Naive B cell (primary cell): ENCODE results near the gene PHF5A. TPM values are rescaled to one million over a fixed set of nuclear protein-coding genes. Genes with fewer than 3 reads are reported as not detected.

Source experiments
- ATAC-seq, 2 donors: fragments of 150-1000 bp; cut with Tn5 transposase; 2 replicates each; pipeline ENCODE4 v1.10.0; 2021; ENCODE audit warnings: low read depth in 2 of 2, mild to moderate bottlenecking in 2 of 2, moderate library complexity in 2 of 2
- DNase-seq: peaks from one replicate; pipeline ENCODE4 v3.0.0; 2022
- H3K27ac Mint-ChIP-seq, 6 donors: one replicate each; pipeline ENCODE4 v1.8.0; 2020 to 2022; ENCODE audit warnings: mild to moderate bottlenecking in 6 of 6, mixed read lengths in 6 of 6, moderate library complexity in 5 of 6, inconsistent platforms in 2 of 6
- H3K27me3 Mint-ChIP-seq, 3 donors: one replicate each; pipeline ENCODE4 v1.8.0; 2021 to 2022; ENCODE audit warnings: mixed read lengths in 3 of 3, mild to moderate bottlenecking in 1 of 3
- H3K36me3 Mint-ChIP-seq, 2 donors: one replicate each; pipeline ENCODE4 v1.8.0; 2020 to 2022; ENCODE audit warnings: mixed read lengths in 2 of 2, inconsistent platforms in 1 of 2, mild to moderate bottlenecking in 1 of 2
- H3K4me1 Mint-ChIP-seq, 3 donors: one replicate each; pipeline ENCODE4 v1.8.0; 2020 to 2022; ENCODE audit warnings: mixed read lengths in 3 of 3, inconsistent platforms in 1 of 3, mild to moderate bottlenecking in 1 of 3, moderate library complexity in 1 of 3
- H3K4me3 Mint-ChIP-seq, 8 donors: one replicate each; pipeline ENCODE4 v1.8.0; 2020 to 2022; ENCODE audit warnings: mild to moderate bottlenecking in 8 of 8, mixed read lengths in 8 of 8, moderate library complexity in 8 of 8, inconsistent platforms in 2 of 8
- H3K9me3 Mint-ChIP-seq, 7 donors: one replicate each; pipeline ENCODE4 v1.8.0; 2020 to 2022; ENCODE audit warnings: mixed read lengths in 7 of 7, mild to moderate bottlenecking in 5 of 7, inconsistent platforms in 2 of 7, moderate library complexity in 1 of 7
- polyA plus RNA-seq, 6 donors: library from polyadenylated mRNA; unstranded; fragments of 300-500 nt; fragmentation: Illumina TruSeq; gene quantifications; one replicate each; pipeline ENCODE4 v1.2.3, GENCODE V29; 2021; ENCODE audit warnings: low read depth in 6 of 6

PHF5A gene
- polyA plus RNA-seq = 10 to 100 TPM; 20.5 to 34.2 (median 26.7) TPM

DNA sequence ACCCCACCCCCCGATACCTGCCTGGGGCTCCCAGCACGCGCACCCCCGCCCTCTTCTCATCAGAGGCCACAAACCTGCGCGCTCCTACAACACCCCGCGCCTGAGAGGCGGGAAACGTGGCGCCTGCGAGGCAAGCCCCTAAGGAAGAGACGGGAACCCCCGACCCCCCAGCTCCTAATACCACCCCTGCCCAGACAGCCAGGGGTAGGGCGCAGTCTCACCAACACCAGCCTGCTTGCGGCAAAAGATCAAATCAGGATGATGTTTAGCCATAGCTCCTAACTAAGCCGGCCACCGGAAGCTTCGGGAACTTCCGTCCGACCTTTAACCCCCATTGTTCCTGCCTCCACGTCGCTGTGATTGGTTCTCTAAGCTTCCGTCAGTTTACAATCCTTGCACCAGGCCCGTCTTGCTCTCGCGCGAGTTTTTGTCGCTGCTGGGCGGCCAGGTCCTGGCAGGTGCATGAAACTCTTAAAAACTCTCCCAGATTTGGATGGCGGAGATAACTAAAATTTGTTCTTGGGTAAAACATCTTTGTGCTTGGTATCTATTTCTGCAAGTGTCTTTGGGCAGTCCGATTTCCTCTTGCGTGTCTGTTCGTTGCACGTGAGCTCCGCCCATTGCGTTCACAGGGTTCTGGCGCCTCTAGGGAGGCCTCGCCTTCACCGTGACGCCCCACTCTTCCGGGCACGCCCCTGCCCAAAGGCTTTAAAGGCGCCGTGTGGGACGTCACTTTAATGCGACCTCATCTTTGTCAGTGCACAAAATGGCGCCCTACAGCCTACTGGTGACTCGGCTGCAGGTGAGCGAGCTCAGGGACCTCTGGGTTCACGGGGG lies at the start of gene PHF5A, which contains the start of gene ACO2:
Gene PHF5A (minus strand): TSS at position 312 of the 837 bp plus-strand sequence. CDS start 39 bp downstream, at position 273.
Gene ACO2 (plus strand): TSS at position 737 of the 837 bp plus-strand sequence. CDS start 30 bp downstream, at position 767.
- ATAC-seq (peak; percentile 87 to 88), DNase-seq (peak; percentile 98)
- Mint-ChIP-seq H3K36me3 (peaks cover 5 to 13% of the 10 kb centered on the region in 2 donors), H3K4me1 (peaks cover 37 to 47% (median 41%) of the 10 kb centered on the region in 3 donors), H3K27me3 (no peaks in the 10 kb centered on the region), H3K4me3 (peak within 1 kb of the TSS; percentile 88 to 98 (median 94)), H3K27ac (peak within 1 kb of the TSS; percentile 98 to 100 (median 100)), H3K9me3 (no peaks in the 10 kb centered on the region)

GRCh38 chr22:41518048-41518347 lies 49.5 kb upstream of the PHF5A start:
- Mint-ChIP-seq H3K27me3 (no peaks in the 10 kb centered on the region), H3K4me3 (no peak overlapping the region), H3K4me1 (peaks cover 4 to 15% (median 6%) of the 10 kb centered on the region in 3 donors), H3K27ac (peak overlapping the region in 1 of 6 donors; percentile 20), H3K9me3 (no peaks in the 10 kb centered on the region), H3K36me3 (peaks cover 0 to 9% of the 10 kb centered on the region in 2 donors)
- DNase-seq (no peak), ATAC-seq (no peak)

- ATAC-seq (no peak), DNase-seq (peak; percentile 35)
- peaks cover 4 to 15% (median 6%) of the 10 kb centered on the region in 3 donors for H3K4me1 Mint-ChIP-seq
- no peaks in the 10 kb centered on the region for H3K27me3 Mint-ChIP-seq
- H3K4me3 Mint-ChIP-seq = no peak overlapping the region
- H3K9me3 Mint-ChIP-seq = no peaks in the 10 kb centered on the region
- H3K36me3 Mint-ChIP-seq = peaks cover 0 to 15% of the 10 kb centered on the region in 2 donors
- peak overlapping the region in 1 of 6 donors; percentile 36 for H3K27ac Mint-ChIP-seq
These were observed 48.9 kb upstream of the PHF5A start for GRCh38 chr22:41517172-41518047.

DNA sequence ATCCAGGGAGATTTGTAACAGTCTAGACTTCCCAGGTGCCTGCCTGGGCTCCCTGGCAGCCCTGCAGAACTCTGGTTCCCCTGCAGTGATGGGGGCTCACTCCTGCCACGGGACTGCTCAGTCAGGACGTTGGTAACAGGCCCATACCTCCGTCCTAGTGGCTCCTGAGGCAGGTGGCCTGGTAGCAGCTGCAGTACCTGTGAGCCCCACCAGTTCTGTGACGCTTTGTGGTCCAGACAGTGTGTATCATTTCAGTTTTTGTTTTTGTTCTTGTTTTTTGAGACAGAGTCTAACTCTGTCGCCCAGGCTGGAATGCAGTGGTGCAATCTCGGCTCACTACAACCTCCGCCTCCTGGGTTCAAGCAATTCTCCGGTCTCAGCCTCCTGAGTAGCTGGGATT lies 48.0 kb upstream of the PHF5A start:
- H3K36me3 Mint-ChIP-seq = peaks cover 0 to 18% of the 10 kb centered on the region in 2 donors
- no peaks in the 10 kb centered on the region for H3K27me3 Mint-ChIP-seq
- peaks cover 4 to 15% (median 6%) of the 10 kb centered on the region in 3 donors for H3K4me1 Mint-ChIP-seq
- no peaks in the 10 kb centered on the region for H3K9me3 Mint-ChIP-seq
- DNase-seq (no peak), ATAC-seq (peak in 1 of 2 donors; percentile 39)
- H3K4me3 Mint-ChIP-seq = no peak overlapping the region
- H3K27ac Mint-ChIP-seq = no peak overlapping the region

DNA sequence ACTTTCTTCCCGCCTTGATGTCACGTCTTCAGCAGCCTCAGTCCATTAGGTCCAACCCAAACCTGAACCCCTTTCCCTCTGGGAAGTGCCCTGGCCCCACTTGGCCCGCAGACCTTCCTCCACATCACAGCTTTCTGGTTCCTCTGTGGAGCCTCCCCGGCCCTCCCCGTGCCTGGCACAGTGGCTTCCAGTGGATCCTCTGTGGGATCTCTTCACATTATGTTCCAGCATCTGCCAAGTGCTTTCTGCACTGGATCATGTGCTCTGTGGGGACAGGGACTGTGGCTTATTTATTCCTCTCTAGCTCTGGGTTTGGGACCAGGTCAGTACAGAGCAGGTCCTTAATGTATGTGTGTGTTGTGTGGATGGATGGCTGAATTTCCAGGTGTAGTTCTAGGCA lies 44.9 kb upstream of the PHF5A start:
- H3K27ac Mint-ChIP-seq = peak overlapping the region in 2 of 6 donors; percentile 29 to 69
- H3K4me1 Mint-ChIP-seq = peaks cover 8 to 21% (median 9%) of the 10 kb centered on the region in 3 donors
- peaks cover 0 to 28% of the 10 kb centered on the region in 2 donors for H3K36me3 Mint-ChIP-seq
- no peaks in the 10 kb centered on the region for H3K9me3 Mint-ChIP-seq
- H3K4me3 Mint-ChIP-seq = no peak overlapping the region
- DNase-seq = no peak
- no peaks in the 10 kb centered on the region for H3K27me3 Mint-ChIP-seq
- ATAC-seq = no peak

DNA sequence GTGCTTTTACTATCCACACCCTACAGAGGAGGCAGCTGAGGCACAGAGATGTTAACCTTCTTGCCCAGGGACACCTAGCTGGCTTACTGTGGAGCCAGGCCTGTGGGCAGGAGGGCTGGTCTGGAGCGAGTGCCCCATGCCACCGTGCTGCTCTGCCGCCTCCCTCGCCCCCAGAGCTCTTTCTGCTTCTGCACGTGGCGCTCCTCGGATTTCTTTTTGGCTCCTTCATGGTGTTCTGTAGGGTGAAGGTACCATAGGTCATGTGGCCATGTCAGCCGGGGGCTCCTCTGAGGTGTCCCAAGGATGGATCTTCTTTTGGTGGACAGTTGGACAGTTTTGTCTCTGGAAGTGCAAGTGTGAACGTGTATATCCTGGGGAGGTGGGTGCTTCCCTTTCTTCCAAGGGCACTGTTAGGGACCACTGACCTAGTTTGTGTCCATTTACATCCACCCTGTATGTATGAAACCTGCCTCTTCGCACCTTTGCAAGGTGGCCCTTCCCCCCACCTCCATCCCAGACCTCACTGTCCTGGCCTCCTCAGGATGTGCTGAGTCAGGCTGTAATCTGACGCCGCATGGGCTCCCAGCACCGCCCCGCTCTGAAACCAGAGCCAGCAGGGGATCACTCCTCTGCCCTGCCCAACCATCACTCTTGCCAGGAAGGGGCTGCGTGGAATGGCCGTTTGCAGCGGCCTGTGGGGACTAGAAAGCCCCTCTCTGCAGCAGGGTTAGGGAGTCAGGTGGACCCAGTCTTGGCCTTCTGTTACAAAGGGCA lies 44.1 kb upstream of the PHF5A start:
- Mint-ChIP-seq H3K27me3 (no peaks in the 10 kb centered on the region), H3K9me3 (no peaks in the 10 kb centered on the region), H3K4me3 (no peak overlapping the region), H3K27ac (peak overlapping the region in 1 of 6 donors; percentile 44), H3K36me3 (peaks cover 0 to 31% of the 10 kb centered on the region in 2 donors), H3K4me1 (peaks cover 8 to 17% (median 9%) of the 10 kb centered on the region in 3 donors)
- no peak for ATAC-seq
- no peak for DNase-seq

GRCh38 chr22:41511521-41511968 lies 43.1 kb upstream of the PHF5A start:
- peaks cover 0 to 37% of the 10 kb centered on the region in 2 donors for H3K36me3 Mint-ChIP-seq
- no peak overlapping the region for H3K4me3 Mint-ChIP-seq
- no peak for ATAC-seq
- H3K27ac Mint-ChIP-seq = no peak overlapping the region
- DNase-seq = no peak
- no peaks in the 10 kb centered on the region for H3K9me3 Mint-ChIP-seq
- no peaks in the 10 kb centered on the region for H3K27me3 Mint-ChIP-seq
- peaks cover 8 to 23% (median 13%) of the 10 kb centered on the region in 3 donors for H3K4me1 Mint-ChIP-seq

- H3K27ac Mint-ChIP-seq = no peak overlapping the region
- peaks cover 7 to 23% (median 12%) of the 10 kb centered on the region in 3 donors for H3K4me1 Mint-ChIP-seq
- H3K27me3 Mint-ChIP-seq = no peaks in the 10 kb centered on the region
- DNase-seq (no peak), ATAC-seq (no peak)
- no peaks in the 10 kb centered on the region for H3K9me3 Mint-ChIP-seq
- no peak overlapping the region for H3K4me3 Mint-ChIP-seq
- H3K36me3 Mint-ChIP-seq = peaks cover 0 to 35% of the 10 kb centered on the region in 2 donors
These were observed 40.3 kb upstream of the PHF5A start for GRCh38 chr22:41508770-41509170.

DNA sequence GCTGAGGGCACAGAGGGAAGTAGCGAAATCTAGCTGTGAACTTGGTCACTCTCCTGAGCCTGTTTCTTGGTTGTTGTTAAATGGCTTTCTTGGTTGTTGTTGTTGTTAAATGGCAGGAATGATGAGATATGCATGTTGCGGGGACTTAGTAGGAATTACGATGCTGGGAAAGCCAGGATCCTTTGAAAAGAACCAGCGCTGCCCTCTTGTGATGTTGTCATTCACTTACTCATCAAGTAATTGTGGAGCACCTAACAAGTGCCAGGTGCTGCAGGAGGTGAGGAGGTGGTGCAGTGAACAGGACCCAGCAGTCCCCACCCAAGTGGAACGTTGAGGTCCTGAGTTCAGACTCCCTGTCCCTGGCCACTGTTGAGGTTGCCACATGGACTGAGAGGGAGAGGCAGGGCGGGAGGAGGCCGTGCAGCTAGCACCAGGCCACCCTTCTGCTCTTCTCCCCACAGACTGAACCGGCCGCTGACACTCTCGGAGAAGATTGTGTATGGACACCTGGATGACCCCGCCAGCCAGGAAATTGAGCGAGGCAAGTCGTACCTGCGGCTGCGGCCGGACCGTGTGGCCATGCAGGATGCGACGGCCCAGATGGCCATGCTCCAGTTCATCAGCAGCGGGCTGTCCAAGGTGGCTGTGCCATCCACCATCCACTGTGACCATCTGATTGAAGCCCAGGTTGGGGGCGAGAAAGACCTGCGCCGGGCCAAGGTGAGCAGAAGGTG lies 39.0 kb upstream of the PHF5A start:
- no peaks in the 10 kb centered on the region for H3K9me3 Mint-ChIP-seq
- peak overlapping the region in 1 of 6 donors; percentile 4 for H3K27ac Mint-ChIP-seq
- H3K27me3 Mint-ChIP-seq = no peaks in the 10 kb centered on the region
- peaks cover 5 to 19% (median 9%) of the 10 kb centered on the region in 3 donors for H3K4me1 Mint-ChIP-seq
- H3K36me3 Mint-ChIP-seq = peaks cover 0 to 23% of the 10 kb centered on the region in 2 donors
- no peak overlapping the region for H3K4me3 Mint-ChIP-seq
- ATAC-seq (no peak), DNase-seq (no peak)

GRCh38 chr22:41505511-41506220 lies 37.2 kb upstream of the PHF5A start:
- Mint-ChIP-seq H3K27ac (peak overlapping the region in 1 of 6 donors; percentile 57), H3K36me3 (peaks cover 0 to 19% of the 10 kb centered on the region in 2 donors), H3K9me3 (no peaks in the 10 kb centered on the region), H3K4me1 (peaks cover 17 to 30% (median 18%) of the 10 kb centered on the region in 3 donors), H3K27me3 (no peaks in the 10 kb centered on the region), H3K4me3 (no peak overlapping the region)
- ATAC-seq (no peak), DNase-seq (no peak)

GRCh38 chr22:41504816-41505215 lies 36.3 kb upstream of the PHF5A start:
- Mint-ChIP-seq H3K27ac (peak overlapping the region in 1 of 6 donors; percentile 52), H3K4me1 (peaks cover 18 to 30% (median 19%) of the 10 kb centered on the region in 3 donors), H3K36me3 (peaks cover 0 to 18% of the 10 kb centered on the region in 2 donors), H3K9me3 (no peaks in the 10 kb centered on the region), H3K27me3 (no peaks in the 10 kb centered on the region), H3K4me3 (no peak overlapping the region)
- no peak for DNase-seq
- ATAC-seq = no peak

DNA sequence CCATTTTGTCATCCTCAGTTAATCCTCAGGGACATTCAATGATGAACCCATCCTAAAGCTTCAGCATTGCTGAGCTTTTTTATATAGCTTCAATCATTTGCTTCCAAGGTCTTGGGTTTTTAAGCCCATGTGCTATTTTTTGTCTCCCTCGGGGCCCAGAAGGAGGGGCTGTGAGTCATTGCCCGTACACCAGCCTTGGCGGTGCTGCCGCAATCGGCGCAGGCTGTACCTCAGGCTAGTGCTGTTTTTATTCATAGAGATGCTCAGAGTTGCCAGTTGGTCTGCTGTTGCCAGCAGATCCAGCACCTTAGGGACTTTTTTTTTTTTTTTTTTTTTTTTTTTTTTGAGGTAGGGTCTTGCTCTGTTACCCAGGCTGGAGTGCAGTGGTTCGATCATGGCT lies 35.9 kb upstream of the PHF5A start:
- peak in 1 of 2 donors; percentile 44 for ATAC-seq
- Mint-ChIP-seq H3K36me3 (peaks cover 0 to 14% of the 10 kb centered on the region in 2 donors), H3K4me1 (peaks cover 16 to 32% (median 22%) of the 10 kb centered on the region in 3 donors), H3K27me3 (no peaks in the 10 kb centered on the region), H3K27ac (peak overlapping the region in 2 of 6 donors; percentile 16 to 19), H3K4me3 (no peak overlapping the region), H3K9me3 (no peaks in the 10 kb centered on the region)
- DNase-seq = no peak
